ENCODE results near the gene RALB. TPM values are rescaled to one million over a fixed set of nuclear protein-coding genes. Genes with fewer than 3 reads are reported as not detected.

The RALB gene, protein sequence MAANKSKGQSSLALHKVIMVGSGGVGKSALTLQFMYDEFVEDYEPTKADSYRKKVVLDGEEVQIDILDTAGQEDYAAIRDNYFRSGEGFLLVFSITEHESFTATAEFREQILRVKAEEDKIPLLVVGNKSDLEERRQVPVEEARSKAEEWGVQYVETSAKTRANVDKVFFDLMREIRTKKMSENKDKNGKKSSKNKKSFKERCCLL
- 17.0 TPM for polyA plus RNA-seq (2012; ENCODE audit: insufficient read depth, insufficient read length)

DNA sequence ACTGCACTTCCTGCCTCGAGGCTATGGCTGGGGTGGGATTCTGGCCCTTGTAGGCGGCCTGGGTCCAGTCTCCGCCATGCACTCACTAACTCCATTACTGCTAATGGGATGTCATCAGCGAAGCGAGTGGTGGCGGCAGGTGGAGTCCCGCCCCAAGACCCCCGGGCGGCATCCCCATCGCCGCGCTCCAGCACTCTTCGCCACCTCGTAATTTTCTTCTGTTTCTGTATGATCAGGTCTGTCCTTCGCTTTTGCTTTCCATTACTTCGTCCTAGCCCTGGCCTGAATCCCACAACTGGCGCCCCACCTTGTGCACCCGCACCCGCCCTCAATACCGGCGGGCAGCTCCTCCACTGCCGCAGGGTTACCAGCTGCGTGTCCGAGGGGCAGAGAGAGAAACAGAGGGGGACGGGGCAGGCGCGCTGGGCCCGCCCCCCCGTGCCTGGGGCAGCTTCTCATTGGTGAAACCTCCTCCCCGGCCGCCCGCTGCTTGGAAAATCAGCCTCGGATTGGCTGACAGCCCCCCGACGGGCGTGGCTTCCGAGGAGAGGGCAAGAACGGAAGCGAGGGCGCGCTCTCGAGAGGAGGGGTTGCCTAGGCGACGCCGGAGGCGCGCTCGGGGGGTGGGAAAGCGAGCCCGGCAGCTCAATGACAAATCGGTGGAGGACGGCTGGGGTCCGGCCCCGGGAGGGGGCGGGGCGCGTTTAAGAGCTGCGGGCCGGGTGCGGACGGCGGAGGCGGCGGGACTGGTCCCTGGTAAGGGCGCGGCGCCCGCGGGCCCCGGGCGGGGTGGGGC is at the start of gene RALB:
RALB (plus strand) TSS at position 628 of the 796 bp plus-strand sequence. CDS start 25,813 bp downstream, outside the sequence.
- peak; percentile 92 for DNase-seq (ENCODE audit: low read depth, low spot score)
- peak within 1 kb of the TSS; percentile 72 for H3K4me3 ChIP-seq (ENCODE audit: low read length)

DNA sequence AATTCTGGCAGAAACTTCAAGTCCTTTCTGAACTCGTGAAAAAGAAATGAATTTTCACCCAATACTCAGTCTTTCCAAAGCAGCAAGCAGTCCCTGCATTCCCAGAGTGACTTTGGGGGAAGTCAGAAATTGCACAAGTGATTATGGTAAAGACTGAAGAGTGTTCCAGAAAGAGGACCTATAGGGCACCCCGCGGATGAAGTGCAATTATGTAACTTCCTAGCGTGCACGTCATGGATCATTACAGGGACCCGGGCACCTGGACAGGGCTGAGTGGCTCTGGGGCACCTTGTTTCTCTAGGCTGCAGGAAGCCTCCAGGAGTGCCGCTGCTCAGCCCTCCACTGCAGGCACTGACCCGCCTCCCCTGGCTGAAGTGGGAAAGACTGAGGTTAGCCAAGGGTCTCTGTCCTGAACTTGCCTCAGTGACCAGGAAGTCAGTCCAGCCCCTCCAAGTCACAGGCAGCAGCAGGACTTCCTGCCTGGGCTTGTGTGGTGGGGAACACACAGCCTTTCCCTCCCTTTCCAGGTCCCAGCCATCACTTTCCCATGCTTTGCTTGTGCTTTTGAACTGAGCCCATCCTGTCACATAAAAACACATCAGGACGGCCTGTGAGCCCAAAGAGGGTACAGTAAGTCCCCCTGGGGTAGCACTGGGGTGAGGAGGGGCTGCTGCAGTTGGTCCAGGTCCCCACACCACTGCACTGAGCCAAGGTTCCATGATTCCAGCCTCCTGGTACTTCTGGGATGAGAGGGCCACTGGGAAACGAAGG is 49.2 kb upstream of the RALB start:
- no peak for DNase-seq (ENCODE audit: low read depth, low spot score)
- no peak overlapping the region for H3K4me3 ChIP-seq (ENCODE audit: low read length)

DNA sequence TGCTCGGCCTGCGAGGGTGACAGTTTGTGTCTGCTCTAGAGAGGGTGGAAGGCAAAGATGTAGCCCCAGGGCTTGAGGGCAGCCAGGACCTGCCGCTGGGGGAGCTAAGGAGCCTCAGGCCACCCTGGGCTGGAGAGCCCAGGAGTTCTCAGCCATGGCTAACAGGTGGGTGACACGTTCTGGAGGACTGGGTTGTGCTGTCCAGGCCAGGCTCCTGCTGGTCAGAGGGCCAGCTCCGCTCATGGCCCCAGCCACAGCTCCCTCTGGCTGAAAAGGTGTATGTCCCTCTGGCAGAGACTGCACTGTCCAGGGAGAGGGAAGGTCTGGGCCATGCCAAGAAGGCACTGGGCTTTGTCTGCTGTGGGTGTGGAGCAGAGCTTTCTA is 48.6 kb upstream of the RALB start:
- no peak for DNase-seq (ENCODE audit: low read depth, low spot score)
- H3K4me3 ChIP-seq (ENCODE audit: low read length), result no peak overlapping the region

DNA sequence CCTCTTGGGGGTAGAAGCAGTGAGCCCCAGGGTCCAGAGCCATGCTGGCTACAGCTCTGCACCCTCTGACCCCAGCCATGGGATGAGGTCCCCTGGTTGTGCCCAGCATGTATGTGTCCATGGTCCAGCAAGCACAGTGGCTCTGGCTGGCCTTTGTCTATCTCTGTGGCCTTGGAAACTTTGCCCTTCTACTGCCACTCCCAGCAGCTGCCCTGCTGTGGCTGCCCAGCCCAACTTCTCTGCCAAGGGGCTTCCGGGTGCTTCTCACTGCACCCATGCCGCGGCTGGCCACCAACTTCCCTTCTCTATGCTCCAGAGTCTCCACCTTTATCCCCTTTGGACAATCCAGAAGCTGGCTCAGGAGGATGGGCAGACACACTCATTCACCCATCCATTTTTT is 48.2 kb upstream of the RALB start:
- DNase-seq (ENCODE audit: low read depth, low spot score), result no peak
- no peak overlapping the region for H3K4me3 ChIP-seq (ENCODE audit: low read length)

DNA sequence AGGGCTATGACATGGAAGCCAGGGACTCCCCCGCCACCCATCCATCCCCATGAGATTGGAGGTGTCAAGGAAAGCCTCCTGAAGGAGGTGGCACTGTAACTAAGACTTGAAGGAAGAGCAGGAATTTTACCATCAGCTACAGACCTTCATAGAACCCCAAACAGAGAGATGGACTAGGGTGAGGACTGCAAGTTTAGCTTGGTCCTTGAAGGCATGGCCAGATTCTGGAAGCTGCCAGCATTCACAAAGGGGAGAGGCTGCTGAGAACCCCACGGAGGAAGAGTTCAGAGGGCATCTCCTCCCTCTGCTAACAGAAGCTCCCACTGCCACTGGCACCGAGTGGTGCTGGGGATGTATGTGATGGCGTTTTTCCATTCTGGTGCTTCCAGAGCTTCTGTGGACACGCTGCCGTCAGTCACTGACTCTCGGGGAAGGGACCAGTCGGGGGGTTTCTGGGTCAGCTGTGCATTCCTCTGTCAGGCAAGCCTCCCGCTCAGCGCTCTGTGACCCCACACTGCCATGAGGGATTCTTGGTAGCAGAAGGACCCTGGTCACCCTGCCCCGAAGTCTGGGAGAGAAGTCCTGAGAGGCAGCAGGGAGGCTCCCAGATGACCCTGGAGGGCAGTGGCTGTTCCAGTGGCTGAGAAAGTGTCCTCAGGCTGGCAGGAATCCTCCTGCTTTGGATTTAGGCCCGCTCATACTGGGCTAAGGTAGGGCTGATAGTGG is 47.5 kb upstream of the RALB start:
- no peak for DNase-seq (ENCODE audit: low read depth, low spot score)
- no peak overlapping the region for H3K4me3 ChIP-seq (ENCODE audit: low read length)

DNA sequence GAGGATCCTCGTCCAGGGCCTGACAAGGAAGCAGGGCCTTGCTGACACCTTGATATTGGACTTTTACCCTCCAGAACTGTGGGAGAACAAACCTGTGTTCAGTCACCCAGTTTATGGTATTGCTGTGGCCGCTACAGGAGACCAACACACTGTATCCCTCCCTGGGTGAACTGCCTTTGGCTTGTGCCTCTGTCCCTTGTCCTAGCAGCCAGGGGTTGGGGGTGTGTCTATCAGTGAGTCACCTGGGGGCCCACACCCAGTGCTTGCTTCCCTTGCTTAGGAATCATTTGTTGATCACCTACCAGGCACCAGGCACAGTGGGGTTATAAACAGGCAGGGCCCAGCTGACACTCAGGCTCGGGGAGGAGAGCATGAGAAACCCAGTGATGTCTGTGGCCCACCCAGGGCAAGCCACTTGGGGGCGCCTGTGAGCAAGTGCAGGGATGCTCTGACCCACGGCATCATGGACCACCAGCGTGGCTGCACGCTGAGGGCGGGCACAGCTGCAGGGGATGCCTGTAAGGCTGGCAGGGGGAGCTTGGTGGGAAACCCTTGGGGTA is 46.5 kb upstream of the RALB start:
- no peak for DNase-seq (ENCODE audit: low read depth, low spot score)
- H3K4me3 ChIP-seq (ENCODE audit: low read length), result no peak overlapping the region

DNA sequence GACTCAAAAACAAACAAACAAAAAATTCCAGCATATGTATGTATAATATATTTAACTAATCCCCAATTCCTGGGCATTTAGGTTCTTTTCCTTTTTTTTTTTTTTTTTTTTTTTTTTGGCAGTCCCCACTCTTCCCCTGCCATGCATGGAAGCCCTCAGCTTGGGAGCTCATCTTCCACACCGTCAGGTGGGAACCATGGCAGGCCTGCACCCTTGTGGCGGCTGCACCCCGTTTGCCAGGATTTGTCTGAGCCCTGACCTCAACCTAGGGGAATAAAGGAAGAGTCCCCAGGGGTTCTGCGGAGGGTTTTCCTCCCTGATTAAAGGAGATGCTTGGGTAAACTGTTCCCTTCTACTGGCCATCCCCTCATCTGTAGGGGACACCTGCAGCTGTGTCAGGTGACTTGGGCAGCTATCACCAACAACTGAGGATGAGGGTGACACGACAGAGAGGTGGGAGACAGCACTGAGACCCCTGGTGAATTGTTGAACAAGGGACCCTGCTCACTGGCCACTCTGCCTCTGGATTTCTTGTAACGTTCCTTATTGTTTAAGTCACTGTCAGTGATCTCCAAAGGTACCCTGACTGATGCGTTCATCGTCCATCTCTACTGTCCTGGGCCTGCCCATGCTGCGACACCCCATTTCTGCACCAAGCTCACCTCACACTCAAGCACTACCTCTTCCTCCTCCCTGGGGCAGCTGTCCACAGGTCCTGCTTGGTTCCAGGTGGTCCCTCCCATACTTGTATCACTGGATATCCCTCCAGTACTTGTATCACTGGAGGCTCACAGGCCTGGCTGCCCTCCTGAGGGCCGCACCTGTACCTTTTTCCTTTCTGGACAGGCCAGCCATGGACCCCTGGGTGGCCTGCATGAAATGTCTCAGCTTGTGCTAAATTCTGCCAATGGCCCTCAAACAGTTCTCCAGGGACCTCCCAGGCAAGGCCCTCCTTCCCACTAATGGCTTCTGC is 44.0 kb upstream of the RALB start:
- H3K4me3 ChIP-seq (ENCODE audit: low read length), result no peak overlapping the region
- no peak for DNase-seq (ENCODE audit: low read depth, low spot score)

DNA sequence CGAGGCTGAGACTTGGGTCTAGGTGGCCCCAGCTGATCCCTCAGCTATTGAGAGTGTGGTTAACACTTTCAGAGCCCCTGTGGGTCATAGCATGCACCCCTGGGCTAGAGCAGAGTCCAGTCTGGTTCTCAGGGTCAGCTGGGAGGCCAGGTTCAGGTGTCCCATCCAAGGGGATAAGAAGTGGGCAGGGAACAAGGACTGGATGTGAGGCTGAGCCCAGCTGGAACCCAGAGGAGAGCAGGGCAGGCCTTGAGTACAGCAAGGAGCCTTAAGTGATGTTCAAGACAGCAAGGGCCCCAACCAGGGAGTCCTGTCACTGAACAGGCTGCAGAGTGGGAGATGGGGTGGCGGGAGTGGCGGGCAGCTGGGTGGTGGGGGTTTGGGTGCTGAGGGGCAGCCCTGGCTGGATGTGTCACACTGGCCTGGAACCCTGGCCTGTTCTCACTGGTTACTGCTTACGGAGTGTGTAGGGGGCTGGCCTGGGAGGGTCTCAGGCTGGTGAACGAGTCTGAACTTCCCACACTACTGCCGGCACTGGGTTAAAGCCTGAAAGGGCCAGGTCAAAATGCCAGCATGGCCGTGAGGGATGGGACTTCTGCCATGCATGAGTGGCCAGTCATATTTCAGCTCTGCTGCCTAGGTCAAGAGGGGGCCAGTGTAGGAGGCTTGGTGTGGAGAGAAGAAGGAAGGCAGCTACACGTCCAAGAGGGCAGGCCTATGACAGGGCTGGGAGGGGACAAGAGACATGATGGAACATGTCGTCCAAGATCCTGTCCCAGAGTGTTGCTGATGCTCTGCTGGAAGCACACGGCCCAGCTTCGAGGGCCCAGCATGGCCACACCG is 43.0 kb upstream of the RALB start:
- no peak for DNase-seq (ENCODE audit: low read depth, low spot score)
- no peak overlapping the region for H3K4me3 ChIP-seq (ENCODE audit: low read length)

DNA sequence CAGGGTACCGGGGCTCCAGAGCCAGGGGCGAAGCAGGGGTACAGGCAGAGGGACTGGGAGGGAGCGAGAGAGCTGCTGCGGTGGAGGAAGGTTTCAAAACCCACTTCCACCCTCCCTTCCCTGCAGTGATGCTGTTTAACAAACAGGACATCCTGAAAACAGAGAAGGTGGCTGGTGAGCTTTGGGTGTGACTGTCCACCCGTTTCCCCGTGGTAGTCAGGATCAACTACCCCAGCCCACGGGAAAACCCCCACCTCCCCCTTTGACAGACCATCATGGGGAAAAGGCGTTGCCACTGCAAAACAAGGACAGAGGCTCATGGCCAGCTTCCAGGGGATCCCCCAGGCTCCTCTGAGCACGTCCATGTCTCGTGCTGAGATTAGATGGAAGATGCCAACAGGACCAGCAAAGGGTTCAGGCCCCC is 42.4 kb upstream of the RALB start:
- no peak overlapping the region for H3K4me3 ChIP-seq (ENCODE audit: low read length)
- DNase-seq (ENCODE audit: low read depth, low spot score), result no peak

DNA sequence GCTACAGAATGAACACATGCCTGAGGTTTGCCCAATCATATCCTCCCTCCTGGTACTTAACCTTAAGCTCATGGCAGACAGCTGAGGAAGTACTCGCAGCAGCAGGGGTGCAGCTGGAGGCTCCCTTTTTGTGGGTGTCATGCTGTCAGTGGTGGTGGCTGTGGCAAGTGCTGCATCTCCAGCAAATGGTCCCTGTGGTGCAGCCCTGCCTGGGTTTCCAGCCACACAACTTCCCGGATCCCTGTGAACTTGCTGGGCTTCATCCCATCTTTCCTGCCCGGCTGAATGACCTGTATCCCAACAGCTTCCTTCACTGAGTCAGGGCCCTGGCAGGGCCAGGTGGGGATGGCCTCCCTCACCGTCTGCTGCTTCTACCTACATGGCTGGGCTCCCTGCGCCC is 34.5 kb upstream of the RALB start:
- DNase-seq (ENCODE audit: low read depth, low spot score), result no peak
- no peak overlapping the region for H3K4me3 ChIP-seq (ENCODE audit: low read length)

DNA sequence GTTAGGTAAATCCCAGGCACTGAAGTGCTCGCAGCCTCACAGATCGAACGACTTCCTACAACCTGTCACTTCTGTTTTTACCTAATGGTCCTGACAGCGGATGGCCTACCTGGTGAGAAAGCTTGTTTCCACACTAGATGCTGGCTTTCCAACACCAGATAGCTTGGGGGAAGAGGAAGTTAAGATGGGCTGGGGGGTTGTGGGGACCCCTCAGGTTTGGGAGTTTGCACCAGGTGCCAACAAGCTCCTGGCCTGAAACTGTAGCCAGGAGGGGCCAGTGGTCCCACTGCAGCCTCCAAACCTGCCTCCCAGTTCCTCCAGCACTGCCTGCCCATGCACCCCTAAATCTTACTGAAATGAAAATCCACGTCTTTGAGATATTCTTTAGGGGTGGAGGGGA is 33.4 kb upstream of the RALB start:
- no peak for DNase-seq (ENCODE audit: low read depth, low spot score)
- no peak overlapping the region for H3K4me3 ChIP-seq (ENCODE audit: low read length)

DNA sequence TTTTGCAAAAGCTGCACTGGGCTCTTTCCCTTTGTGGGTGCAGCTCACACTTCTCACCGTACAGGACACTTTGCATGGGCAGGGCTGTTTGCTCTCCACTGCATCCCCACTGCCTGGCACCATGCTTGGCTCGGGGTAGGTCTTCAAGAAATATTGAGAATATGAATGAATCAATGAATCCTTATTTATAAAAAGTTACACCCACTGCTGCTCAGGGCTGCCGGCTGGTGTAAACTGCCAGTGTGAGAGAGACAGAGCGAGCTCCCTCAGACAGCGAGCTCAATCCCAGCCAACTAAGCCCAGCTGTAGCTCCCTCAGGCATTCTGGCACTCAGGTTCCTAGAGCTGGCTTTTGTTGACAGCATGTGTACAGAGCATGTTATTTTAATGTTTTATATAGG is 32.9 kb upstream of the RALB start:
- DNase-seq (ENCODE audit: low read depth, low spot score), result no peak
- H3K4me3 ChIP-seq (ENCODE audit: low read length), result no peak overlapping the region

DNA sequence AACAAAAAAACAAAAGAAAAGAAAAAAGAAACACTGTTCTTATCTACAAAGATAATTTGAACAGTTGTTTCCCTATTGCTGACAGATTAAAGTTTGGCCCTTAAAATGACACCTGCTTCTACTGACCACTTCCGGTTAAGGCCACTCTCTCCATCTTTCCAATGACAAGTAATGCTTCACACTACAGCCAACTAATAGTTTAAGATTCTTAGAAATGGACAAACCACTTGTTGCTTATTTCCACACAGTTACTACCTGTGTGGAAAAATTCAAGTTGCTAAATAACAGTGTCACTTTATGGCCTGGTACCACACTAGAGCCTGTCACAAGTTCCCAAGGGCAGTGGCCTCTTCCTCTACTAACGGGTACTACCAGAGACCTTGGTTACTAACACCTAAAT is 31.9 kb upstream of the RALB start:
- DNase-seq (ENCODE audit: low read depth, low spot score), result no peak
- H3K4me3 ChIP-seq (ENCODE audit: low read length), result no peak overlapping the region

DNA sequence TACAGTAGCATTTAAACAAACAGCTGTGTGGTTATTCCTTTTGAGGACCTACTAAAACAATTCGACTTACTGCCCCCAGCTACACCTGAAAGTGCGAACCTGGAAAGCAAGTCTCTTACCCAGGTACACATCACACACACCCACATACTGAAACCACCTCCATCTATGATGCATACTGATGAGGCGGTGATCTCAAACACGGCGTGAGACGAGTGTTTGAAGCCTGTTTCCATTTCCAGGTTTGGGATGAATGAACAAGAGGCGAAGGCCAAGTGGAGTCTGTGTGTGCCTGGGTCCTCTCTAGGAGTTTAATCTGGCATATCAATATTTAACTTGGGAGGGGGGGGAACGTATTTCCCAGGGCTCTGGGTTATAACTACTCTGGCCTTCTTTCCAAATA is 31.0 kb upstream of the RALB start:
- DNase-seq (ENCODE audit: low read depth, low spot score), result no peak
- no peak overlapping the region for H3K4me3 ChIP-seq (ENCODE audit: low read length)

DNA sequence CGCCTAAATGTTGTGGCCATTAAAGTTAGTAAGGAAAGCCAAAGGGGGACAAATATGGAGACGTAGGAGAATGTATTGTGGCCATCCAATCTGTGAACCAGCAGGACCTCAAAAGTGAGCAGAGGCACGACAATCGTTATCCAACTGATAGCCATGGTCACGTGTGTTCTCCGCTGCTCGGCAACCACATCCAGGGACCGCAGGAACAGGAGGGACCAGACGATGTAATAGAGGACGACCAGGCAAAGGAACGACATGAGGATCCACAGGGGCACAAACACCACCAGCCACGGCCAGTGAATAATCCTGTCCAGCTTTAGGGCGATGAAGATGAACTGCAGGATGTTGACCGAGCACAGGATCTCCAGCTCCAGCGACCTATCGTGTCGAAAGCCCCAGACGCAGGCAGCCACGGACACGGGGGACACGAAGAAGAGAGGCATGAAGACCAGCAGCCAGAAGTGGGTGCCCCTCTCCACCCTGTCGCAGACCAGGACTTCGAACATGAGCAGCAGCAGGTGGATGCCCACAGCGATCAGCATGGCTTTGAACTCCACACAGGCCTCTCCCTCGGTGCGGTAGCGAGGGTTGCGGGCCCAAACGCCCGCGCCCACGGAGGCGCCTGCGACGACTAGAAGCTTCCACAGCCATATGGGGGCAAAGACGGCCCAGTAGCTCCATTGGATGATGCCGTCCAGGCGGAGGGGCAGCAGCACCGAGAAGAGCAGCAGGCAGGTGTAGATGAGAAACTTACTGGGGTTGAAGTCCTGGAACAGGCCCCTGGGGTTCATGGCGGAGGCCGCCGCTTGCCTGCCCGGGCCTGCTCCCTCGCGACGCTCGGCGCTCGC is 30.2 kb upstream of the RALB start:
- peak overlapping the region; percentile 43 for H3K4me3 ChIP-seq (ENCODE audit: low read length)
- DNase-seq (ENCODE audit: low read depth, low spot score), result no peak
